HG03575 (cell line): ENCODE data around the gene TMEM132C.

Experiments
- ATAC-seq: cut with Tn5 transposase; IDR thresholded peaks from one replicate; pipeline ENCODE4 v1.9.1; 2021; ENCODE audit not compliant: unreplicated experiment, insufficient number of reproducible peaks, low FRiP score; ENCODE audit errors: extremely low read depth

The TMEM132C gene

DNA sequence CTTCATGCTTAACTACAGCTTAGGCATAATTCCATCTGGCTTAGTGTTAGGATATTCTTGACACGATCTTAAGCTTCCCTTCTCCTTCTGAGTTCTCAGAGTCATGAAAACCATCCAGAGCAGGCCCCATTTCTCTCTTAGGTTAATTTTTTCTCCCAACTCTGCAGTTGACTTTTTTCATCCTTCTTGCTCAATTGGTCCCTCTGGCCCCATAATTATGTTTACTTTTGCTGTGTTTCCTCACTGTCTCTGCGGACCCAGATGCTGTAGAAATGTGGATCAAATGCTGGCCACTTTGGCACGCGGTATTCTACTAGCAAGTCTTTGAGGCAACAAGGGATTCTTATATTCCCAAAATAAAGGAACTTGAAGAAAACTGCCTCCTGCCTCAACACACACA, 9.5 kb downstream of the TMEM132C start:
- ATAC-seq = no peak

DNA sequence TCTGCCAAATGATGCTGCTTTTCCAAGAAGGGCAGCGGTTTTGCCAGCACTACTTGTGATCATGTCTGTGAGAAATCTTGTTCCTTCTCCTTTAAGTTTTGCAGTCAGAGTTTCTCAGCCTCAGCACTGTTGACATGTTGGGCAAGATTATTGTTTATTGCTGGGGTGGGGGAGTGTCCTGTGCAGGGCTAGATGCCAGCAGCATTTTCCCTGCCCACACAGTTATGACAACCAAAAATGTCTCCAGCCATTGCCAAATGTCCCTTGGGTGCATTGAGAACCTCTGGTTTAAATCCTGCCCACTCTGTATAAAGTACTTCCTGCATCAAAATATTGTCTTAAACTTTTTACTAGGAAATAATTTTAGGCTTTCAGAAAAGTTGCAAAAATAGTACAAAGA, 20.0 kb downstream of the TMEM132C start:
- no peak for ATAC-seq

DNA sequence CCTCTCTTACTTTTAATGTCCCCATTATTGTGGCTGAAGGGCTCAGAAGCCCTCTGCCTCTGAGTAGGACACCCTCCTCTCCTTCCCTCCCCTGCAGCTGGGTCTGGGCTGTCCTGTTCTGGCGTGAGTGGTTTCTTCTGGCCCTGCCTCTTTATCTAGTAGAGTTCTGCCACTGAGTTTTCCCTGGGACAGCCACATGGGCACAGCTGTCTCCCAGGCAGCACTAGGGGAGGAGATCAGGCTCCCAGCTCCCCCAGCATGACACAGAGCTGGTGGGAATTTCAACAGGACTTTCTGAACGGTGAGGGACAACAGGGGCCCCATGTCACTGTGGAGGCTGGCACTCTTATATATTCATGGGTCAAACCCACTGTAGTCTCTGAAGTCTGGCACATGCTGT, 21.4 kb downstream of the TMEM132C start:
- no peak for ATAC-seq

DNA sequence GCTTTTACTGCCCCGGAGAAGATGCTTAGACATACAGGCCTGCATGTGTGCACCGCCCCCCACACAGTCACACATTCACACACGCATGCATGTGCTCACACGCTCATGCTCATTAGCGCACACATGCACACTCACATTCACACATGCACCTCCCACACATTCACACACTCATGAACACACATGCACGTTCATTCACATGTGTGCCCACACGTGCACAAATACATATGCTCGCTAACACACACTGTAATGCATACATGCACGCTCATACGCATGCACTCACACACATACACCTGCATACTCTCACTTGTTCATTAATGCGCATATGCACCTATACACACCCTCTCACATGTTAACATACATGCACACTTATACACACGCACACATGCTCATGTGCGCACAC, 21.9 kb downstream of the TMEM132C start:
- ATAC-seq = no peak

DNA sequence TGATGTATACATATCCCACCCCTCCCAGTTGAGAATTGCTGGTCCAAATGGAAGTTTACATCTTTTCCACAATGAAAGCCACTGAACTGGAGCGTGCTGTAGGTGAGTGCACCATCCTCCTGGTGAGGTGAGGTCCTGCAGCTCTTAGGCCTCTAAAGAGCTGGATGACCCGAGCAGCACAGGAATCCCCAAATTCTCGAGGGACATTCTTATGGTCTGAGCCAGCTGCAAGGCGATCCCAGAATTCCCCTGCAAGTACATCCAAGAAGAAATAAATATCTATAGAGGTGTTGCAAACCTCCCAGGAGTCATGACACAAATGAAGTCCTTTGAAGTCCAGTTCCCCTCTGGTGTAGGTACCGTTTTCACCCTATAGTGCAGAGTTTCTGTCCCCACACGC, 24.0 kb downstream of the TMEM132C start:
- no peak for ATAC-seq

DNA sequence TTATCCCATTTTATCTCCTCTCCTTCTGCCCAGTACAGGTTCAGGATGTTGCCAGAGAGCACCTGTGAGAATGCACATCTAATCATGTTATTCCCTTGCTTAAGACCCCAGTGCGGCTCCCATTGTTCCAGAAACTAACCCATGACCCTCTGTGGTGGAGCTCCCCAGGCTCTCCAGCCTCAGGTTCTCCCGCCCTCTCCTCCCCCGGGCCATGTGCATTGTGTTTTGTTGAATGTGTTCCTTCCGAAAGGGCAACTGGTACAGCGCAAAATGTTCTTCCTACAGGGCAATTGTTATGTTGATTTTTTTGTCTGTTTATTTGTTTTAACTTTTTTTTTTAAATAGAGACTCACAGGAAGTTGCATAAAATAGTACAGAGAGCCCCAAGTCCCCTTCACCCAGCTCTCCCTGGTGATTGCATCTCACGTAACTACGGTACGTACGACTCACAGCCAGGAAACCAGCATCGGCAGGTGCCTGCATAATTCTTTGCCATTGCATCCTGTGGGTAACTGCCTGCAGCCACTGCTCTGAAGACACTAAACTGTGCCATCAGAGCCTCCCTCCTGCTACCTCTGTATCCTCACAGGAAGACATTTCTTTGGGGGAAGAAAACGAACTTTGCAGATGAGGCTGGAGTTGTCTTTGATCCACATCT, 31.2 kb downstream of the TMEM132C start:
- no peak for ATAC-seq

DNA sequence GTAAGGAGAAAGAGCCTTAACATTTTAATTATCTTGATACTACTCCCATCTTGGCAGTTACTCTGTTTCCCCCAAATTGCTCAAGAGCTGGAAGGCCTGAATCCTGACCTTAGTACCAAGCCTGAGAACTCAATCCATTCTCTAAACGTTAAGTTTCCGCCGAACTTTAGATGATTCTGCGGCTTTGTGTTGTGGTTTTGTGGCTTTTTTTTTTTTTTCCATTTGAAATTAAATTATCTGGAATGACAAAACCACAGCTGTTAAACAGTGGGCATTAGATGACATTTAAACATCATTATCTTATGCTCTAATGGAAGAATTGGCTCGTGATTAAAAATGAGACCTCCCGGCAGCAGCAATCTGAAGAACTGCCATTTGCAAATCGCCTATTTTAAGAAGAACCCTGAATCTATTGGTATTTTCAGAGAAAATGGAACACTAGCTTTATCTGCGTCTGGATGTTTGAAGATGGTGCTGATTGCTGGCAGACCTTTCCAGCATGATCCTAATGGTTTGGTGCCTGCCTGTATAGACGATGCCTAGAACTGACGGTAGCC, 38.4 kb downstream of the TMEM132C start:
- no peak for ATAC-seq

DNA sequence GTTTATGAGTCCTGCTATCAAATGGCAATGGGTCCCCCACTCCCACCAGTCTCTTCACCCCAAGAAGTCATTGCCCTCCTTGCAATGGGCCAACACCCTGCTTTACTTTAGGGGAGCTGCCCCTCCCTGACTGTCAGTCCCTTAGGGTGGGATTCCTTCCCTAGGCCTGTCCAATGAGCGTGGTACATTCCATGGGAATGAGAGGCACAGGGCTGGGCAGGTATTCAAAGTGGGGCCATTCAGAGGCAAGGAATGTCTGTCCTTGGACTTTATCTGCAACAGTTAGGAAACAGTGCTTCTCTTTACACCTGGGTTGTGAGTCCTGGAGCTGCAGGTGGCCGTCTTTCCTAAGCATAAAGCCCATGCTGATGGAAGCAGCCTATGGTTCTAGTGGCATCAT, 40.8 kb downstream of the TMEM132C start:
- no peak for ATAC-seq

DNA sequence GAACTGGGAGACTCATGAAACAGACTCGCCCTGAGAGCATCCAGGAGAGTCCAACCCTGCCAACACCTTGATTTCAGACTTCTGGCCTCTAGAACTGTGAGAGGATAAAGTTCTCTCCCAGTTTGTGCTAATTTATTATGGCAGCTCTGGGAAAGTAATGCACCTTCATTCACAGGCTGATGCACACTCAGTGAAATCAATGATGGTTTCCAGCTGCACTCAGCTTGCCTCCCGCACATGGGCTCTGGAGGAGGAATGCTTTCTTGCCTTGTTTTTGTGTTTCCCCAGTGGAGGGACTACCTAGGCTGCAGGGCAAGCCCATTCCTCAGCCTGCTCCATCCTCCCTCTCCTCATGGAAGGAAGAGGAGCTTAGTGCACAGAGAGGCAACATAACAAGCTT, 45.7 kb downstream of the TMEM132C start:
- ATAC-seq = no peak

DNA sequence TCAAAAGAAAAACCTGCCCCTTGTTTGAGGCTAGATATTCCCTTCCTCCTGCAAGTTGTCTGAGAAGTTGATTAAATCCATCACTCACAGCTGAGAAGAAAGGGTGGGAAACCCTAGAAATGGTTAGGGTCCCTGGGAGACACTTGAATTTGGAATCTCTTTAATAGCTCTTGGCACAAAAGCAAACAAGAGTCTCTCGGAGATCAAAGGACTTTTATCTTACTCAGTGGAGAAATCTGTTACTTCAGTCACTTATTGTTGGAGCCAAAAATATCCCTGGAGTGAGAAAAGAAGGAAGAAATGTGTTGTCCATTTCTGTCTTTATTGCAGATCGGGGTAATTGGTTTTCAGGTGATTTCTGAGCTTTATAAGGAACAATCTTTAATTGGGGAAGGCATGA, 47.0 kb downstream of the TMEM132C start:
- no peak for ATAC-seq

DNA sequence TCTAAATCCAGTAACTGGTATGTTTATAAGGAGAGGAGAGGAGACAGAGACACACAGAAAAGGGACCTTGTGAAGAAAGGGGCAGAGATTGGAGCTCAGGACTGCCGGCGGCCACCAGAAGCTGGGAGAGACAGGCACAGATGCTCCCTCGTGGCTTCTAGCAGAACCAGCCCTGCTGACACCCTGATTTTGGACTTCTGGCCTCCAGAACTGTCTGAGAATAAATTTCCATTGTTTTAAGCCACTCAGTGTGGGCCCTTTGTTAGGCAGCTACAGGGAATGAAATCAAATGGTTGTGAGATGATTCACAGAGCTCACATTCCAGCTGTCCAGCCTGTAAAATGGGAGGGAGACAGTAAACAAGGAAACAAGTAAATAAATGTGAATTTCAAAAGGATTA, 47.6 kb downstream of the TMEM132C start:
- ATAC-seq = no peak

DNA sequence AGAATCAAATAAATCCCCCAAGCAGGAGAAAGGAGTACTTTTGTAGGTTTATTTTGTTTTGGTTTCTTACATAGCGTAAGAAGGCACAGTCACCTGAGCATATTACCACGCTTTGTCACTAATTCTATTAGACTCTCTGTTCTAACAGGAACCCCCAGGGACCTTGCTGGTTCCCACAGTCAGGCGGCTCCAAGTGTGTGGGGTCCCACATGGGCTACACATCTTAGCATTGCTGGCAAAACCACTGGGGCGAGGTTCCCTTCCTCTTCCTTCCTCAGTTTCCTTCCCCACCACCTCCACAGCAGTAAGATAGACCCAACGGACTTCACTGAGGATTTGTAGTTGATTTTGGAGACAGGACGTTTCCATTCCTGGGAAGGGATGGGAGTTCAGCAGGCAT, 49.1 kb downstream of the TMEM132C start:
- ATAC-seq = no peak

DNA sequence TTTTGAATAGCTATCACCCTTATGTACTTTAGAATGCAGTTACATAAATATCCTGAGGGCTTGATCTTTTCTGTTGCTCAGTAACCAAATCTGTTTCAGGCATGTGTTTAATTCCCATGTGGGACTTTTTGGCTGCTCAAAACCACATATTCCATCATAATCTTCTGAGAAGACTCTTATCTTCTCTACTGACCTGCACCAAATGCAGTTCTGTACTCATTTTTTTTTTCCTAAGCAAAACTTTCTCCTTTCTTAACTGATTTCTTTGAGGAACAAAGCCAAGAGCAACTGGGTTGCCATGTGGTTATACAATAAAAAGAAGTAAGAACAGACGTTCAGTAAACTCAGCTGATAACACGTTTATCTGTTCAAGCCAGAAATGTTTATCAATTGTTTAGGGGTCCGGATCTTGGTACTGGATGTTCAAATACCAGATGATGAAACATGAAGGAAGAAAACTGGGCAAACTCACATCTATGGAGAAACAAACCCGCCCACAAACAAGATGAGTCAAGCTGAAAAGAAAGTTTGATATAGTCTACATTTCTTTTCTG, 50.1 kb downstream of the TMEM132C start:
- no peak for ATAC-seq

DNA sequence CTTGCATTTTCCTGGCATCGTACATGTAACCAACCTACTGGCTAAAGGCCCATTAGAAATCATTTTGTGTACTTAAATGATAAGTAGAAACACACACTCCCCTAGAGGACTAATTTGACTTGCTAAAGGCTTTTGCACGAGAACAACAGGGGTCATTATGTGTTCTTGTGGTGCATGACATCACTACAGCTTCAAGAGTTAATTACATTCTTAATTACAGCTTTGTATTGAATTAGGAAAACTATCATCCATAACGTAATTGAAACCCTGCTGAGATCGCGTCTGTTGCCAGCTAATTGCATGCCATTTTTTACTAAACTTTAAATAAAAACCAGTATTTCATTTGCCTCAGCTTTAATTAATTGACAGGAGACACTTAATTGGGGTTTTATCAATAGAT, 51.4 kb downstream of the TMEM132C start:
- ATAC-seq = no peak

DNA sequence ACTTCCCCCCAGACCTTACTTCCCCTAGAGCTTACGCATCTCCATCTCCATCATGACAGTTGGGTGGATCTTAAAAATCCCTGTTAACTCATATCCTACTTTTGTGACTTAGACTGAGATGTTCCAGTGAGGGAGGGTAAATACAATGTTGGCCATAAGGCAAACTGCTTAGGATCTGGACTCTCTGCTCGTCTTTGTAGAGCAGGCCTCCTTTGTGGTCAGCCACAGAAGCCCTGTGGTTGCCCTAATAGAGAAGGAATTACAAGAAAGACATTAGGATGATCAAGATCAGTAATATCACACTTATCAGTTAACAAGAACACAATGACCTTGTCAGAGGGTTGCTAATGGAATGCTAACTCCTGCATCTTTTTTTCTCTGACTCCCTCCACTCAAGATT, 52.0 kb downstream of the TMEM132C start:
- no peak for ATAC-seq

DNA sequence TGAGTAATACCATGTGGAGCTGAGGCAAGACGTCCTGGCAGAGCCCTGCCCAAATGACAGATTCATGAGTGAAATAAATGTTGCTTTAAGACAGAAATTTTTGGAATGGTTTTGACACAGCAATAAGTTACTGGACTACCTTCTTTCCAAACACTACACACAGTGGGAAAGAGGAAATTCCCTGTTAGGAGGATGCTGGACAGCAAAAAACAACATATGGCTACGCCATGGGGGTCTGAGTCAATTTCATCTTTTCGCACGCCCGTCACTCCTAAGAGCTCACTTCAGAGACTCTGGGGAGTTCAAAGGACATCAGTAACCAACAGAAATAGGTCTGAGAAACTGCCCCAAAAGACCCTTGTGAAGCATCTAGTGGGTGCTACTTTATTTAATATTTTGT, 55.4 kb downstream of the TMEM132C start:
- ATAC-seq = no peak

DNA sequence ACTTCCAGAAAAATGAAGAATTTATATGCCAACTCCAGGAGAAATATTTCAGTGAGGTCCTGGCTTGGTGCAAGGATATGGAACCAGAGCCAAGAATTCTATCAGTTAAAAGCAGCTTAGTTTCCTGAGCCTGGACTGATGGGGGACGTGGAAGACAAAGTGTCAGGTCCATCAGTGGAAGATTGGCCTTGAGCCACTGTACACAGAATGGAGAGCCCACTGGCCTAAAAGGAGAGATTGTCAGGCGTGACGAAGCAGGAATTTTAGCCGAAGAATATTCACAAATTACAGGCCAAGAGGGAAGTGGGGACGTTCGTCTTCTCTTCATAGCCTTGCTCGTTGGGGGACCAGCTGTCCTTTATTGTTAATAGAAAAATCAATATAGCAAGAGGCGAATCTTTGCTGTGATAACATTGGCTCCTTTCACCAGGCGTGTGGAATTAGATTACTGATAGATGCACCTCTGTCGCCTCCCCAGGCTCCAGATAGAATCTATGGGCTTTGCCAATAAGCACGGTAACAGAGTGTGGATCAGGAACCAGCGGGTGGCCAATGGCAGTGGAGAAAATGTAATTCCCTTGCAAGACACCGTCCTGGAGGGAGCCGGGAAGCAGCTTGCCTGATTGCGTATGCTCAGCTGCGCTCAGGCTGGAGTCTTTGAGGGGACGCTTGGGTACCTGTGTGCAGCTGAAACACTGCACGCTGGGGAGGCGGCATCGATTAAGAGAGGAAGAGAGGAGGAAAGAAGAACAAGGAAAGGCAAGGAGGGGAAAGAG, 56.4 kb downstream of the TMEM132C start:
- ATAC-seq = no peak

DNA sequence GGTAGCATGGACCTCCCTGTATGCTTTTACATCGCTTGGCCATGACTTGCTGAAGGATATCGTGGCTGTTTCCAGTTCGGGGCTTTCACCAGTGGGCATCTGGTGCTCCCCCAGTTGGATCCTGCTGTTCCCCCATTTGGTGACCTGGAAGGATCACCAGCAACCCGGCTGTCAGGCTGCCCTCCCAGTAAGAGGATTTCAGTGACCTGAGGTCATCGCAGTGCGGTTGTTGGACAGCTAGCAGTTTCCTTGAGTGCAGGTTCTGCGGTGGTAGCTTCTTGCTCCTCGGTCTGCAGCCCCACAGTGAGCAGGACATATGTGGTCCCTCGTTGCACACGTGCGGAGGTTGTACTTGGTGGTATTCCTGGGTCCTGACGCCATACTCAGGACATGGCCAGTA, 58.7 kb downstream of the TMEM132C start:
- no peak for ATAC-seq

DNA sequence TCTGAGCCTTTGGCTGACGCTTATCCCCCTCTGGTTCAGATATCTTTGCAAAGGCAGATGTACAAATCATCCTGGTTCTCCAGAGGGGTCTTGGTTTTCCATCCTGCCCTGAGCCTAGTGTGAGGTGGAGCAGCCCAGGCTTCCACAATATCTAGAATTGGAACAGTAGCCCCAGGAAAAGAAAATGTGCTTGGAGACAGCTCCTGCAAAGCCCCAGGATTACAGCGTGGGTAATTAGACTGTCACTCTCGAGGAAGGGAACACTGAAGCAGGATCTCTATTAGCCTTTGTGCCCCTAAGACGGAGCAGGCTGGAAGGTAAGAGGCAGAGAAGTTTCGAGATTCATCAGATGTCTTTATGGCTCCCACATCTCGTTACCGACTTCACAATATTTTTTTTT, 59.4 kb downstream of the TMEM132C start:
- ATAC-seq = no peak

DNA sequence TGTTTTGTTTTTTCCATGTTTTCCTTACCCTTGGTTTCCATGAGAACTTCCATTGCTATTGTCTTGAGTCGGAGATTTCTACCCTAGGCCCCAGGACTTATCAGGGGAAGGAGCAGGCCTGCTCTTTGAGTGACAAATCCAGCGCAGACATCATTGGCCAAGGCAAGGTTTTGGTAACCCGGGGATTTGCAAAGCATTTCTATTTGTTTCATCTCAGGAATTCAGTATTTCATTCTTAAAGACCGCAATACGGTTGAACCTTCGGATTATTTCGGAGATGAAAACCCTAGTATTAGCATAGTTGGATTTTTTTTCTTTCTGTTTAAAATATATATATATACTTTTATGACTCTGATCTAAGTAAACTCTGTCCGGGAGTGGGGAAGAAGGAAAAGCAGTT, 62.0 kb downstream of the TMEM132C start:
- ATAC-seq = no peak
